GM08714 (cell line): ENCODE measurements around the gene RYR1.

Source experiments
- H3K4me3 ChIP-seq: fragments of 200-500 bp; sonication (Bioruptor generic); 2 replicates; pipeline ENCODE4 v1.5.1; 2014; ENCODE audit warnings: mild to moderate bottlenecking, low read length, inconsistent platforms
- ZNF274 ChIP-seq: IDR thresholded peaks from 2 replicates; pipeline ENCODE4 v1.6.1; 2012; ENCODE audit warnings: mild to moderate bottlenecking, low read depth, low read length

RYR1 gene

DNA sequence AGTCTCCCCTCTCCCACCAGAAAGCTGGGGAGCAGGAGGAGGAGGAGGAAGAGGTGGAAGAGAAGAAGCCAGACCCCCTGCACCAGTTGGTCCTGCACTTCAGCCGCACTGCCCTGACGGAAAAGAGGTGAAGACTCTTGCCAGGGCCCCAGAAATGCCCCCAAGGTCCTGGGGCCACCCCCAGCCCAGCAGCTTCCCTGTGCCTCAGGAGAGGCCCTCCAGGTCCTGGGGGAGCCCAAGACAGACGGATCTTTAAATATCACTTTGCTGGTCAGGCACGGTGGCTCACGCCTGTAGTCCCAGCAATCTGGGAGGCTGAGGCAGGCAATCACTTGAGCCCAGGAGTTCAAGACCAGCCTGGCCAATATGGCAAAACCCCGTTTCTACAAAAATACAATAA lies 95.4 kb downstream of the RYR1 start:
- H3K4me3 ChIP-seq = no peak overlapping the region
- no peak for TF ChIP-seq ZNF274

DNA sequence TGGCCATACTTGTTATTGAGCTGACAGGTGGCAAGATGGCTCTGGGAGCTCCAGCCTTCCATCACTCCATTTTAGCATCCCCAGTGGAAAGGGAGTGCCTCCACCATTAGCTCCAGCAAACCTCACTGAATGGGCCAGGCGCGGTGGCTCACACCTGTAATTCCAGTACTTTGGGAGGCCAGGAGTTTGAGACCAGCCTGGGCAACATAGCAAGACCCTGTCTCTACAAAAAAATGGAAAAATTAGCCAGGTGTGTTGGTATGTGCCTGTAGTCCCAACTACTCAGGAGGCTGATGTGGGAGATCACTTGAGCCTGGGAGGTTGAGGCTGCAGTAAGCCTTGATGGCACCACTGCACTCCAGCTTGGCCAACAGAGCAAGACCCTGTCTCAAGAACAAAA lies 98.0 kb downstream of the RYR1 start:
- H3K4me3 ChIP-seq = no peak overlapping the region
- no peak for TF ChIP-seq ZNF274

DNA sequence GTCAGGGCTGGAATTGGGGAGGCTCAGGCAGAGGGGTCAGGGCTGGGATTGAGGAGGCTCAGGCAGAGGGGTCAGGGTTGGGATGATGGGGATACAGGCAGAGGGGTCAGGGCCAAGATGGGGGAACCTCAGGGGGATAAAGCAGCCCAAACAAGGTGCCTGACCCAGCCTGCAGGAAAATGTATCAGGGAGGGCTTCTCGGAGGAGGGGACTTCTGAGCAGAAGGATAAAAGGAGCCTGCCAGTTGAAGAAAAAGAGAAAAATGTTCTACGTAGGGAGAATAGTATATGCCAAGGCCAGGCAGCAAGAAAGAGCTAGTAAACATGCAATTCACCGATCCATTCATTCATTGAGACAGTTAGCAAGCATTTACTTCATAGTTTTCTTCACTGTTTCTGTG lies 99.4 kb downstream of the RYR1 start:
- TF ChIP-seq ZNF274 = no peak
- no peak overlapping the region for H3K4me3 ChIP-seq

DNA sequence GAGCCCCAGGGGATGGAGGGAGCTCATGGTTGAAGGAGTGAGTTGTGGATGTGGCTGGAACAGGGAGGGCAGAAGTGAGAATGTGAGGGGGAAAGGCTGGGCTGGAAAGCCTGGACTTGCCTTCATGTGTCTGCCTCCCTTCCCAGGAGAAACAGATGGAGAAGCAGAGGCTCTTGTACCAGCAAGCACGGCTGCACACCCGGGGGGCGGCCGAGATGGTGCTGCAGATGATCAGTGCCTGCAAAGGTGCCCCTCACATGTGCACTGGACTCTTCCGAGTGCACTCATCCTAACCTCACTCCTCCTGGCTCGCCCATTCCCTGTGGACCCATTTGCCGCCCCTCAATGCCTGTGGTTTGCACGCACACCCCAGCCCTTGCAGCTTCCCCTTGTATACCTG lies 101.1 kb downstream of the RYR1 start:
- TF ChIP-seq ZNF274 = no peak
- H3K4me3 ChIP-seq = no peak overlapping the region

DNA sequence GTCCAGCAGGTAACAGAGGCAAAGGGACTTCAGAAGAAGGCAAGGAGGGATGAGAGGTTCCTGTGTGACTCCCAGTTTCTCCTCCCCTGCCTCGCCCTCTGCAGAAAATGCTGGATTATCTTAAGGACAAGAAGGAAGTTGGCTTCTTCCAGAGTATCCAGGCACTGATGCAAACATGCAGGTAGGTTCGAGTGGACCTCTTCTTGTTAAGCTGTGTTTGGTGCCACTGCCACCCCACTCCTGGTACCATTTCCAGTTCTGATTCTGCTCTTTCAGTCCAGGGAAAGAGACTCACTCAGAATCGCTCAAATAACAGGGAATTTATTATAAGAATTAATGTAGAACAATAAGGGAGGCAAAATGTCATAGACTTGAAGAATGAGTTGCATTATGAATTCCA lies 101.7 kb downstream of the RYR1 start:
- H3K4me3 ChIP-seq = no peak overlapping the region
- no peak for TF ChIP-seq ZNF274

DNA sequence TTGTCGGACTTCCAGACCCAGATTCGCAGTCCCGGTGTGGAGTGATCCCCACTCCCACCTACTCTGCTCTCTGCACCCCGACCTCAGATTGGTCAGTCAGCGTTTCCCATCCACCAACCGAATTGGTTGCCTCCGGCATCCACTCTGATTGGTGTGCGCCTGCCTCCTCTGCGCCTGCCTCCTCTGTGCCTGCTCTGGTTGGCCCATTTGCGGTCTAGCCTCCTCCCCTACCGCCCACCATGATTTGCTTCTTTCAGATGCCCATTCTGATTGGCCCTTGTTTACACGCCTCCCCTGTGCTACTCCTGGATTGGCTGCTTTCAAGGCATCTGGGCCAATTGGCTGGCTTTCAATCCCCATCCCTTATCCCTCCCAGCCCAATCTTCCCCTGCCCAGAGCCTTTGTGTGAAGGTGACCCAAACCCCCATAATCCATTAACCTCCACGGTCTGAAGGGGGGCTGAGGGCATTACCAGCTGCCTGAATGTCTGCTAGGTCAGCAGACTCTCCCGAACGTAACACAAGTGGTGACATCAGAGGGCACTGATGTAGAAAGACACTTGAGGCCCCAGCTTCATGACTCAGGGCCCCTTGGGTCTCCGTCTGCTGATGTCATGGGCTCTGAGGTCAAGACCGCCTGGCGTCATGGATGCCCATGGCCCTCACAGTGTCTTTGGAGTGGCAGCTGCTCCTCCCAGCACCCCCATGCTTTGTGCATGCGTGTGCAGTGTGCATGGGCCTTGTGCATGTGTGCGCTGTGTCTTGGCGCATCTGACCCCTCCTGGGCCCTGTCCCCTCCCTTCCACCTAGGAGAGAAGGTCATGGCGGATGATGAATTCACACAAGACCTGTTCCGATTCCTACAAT lies 103.8 kb downstream of the RYR1 start:
- H3K4me3 ChIP-seq = no peak overlapping the region
- TF ChIP-seq ZNF274 = no peak

DNA sequence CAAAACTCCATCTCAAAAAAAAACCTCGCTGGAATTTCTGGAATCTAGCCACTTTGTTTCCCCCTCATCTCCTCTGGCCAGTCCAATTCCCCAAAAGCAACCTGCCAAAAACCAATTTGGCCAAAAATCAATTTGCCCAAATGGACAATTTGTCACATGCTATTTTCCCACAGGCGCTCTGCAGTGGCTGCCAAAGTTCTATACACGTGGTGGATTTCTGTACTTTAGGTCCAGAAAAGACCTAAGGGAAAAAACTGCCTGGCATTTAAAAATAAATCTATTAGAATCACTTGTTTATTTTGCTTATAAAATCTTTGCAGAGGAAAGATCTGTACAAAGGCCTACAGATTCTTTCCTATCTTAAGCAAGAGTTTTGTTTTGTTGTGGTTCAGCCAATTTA lies 104.9 kb downstream of the RYR1 start:
- TF ChIP-seq ZNF274 = no peak
- no peak overlapping the region for H3K4me3 ChIP-seq

DNA sequence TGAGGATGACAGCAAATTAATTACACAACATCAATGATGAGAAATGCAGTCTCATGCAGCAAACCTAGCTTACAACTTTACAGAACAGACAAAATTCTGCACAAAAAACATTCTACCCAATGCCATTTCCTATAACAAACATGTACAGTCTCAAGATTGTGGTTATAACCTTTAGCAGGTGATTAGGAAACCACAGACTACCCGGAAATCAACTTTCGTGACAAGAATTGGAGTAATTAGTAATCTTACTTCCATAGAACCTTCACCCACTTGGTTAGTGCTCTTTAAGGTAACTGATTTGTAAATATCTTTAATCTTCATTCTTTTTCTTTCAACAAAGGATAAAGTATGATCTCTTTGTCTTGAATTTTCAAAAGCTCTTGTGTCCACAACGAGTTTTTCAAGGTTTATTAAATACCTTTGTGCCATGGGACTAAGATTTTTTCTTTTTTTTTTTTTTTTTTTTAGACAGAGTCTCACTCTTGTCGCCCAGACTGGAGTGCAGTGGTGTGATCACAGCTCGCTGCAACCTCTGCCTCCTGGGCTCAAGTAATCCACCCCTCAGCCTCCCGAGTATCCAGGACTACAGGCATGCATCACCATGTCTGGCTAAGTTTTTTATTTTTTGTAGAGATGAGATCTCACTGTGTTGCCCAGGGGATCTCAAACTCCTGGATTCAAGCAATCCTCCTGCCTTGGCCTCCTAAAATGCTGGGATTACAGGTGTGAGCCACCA lies 105.5 kb downstream of the RYR1 start:
- no peak for TF ChIP-seq ZNF274
- H3K4me3 ChIP-seq = no peak overlapping the region

DNA sequence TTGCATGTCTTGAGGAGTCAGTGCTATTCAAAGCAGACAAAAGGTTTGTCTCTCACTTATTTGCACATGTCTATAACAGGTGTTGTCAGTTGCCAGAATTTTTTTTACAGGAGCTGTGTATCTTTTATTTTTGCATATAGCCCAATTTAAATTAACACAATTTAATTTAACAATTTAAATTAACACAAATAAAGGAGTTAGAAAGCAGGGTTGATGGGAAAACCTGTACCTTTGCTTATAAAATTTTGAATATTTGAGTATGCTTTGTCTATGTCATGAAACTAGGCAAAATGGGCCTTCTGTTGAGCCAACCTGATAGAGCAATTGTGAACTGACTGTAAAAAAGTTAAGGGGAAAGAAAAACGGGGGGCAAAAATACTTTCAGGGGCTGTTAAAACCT lies 106.3 kb downstream of the RYR1 start:
- no peak overlapping the region for H3K4me3 ChIP-seq
- TF ChIP-seq ZNF274 = no peak

DNA sequence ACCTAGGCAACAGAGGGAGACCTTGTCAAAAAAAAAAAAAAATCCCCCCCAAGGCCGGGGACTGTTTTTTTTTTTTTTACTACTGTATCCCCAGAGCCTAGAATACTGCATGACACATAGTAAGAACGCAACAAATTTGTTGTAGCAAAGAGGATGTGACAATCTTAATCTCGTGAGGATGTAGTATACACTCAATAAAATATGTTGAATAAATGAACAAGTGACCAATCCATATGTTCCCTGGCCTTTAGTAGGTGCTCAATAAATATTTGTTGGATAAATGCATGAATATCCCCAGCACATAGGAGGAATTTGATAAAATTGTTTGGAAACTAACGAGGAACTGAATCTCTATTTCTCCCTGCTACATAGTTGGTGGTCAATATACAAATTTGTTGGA lies 108.5 kb downstream of the RYR1 start:
- no peak for TF ChIP-seq ZNF274
- H3K4me3 ChIP-seq = no peak overlapping the region

DNA sequence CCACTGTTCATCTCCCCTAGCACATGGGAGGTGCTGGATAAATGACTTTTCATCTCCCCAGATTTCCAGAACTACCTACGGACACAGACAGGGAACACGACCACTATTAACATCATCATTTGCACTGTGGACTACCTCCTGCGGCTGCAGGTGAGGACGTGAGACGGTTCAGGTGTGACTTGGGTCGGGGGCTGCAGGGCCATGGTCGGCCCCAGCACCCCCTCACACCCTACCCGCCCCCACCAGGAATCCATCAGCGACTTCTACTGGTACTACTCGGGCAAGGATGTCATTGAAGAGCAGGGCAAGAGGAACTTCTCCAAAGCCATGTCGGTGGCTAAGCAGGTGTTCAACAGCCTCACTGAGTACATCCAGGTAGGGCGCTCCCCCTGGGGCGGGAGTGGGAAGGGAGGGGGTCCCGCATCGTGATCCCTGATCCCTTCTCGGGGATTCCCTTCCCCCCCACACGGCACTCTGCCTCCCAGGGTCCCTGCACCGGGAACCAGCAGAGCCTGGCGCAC lies 109.9 kb downstream of the RYR1 start:
- peak overlapping the region; percentile 53; the same call in 1 of the 2 replicates for H3K4me3 ChIP-seq
- TF ChIP-seq ZNF274 = no peak

DNA sequence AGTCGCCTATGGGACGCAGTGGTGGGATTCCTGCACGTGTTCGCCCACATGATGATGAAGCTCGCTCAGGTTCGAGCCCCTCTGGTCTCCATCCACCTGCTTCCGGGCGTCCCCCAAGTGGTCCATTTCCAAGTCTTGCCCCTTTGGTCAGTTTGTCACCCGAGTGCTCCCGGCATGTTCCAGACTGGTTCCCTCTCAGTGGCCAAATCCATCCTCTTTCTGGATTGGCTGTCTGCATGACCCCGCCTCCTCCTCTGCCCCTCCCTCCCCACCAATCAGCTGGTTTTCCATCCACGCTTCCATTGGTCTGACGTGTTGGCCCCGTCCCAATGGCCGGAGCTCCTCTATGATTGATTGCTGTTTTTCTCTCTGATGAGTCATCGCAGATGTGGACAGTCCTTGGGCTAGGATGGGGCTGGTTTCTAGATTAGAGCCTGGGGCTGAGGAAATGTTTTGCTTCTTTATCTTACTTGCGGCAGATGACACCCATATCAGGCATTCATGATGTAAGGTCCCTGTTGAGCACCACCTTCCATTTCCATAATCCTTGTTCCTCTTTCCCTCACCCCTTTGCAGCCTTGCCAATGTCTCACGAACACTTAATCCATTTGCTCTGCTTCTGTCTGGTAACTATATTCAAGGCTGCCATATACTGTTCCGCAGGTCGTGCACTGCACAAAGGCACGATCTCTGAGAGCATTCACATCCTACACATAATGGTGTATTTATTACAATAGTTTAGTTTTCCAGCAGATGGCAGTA lies 110.5 kb downstream of the RYR1 start:
- H3K4me3 ChIP-seq = peak overlapping the region; percentile 62
- TF ChIP-seq ZNF274 = no peak

DNA sequence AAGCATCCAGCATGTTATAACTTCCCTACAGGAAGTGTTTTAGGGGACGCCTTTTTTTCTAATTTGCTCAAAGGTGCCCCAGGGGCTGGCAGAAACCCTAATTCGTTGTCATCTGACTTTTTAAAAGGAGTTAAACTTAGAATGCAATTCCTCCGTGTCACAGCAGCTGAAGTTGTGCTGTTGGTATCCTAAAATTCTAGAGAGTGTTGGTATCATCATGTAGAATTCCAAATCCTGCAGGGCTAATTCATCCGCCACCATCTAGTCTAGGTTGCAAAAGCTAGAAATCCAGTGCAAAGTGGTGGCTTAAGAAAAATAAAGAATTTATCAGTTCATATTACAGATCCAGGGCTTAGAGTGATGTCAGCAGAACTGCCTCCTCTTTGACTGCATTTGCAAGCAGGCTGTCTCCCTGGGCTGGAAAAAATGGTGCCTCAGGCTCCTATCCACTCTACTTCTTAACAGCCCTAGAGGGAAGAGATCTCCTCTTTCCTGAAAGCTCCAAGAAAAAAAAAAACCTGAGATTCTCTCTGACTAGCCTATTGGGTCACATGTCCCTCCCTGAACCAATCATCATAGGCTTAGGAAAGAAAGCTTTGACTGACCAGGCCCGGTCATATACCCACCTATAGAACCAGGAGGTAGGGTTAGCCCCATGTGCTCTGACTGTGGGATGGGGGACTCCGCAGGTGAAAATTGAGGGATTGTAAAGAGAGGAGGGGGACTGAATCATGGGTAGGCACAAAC lies 111.3 kb downstream of the RYR1 start:
- no peak for TF ChIP-seq ZNF274
- H3K4me3 ChIP-seq = peak overlapping the region; percentile 62; the same call in 1 of the 2 replicates

DNA sequence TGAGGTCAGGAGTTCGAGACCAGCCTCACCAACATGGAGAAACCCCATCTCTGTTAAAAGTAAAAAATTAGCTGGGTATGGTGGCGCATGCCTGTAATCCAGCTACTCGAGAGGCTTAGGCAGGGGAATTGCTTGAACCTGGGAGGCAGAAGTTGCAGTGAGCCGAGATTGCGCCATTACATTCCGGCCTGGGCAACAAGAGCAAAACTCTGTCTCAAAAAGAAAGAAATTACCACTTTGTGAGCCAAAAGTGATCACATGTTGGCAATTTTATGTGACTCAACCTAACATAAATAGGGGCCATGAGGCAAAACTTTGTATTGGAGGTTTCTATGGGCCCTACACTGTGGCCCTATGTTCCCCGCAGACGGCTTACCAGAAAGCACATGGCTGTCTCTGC lies 112.1 kb downstream of the RYR1 start:
- no peak for TF ChIP-seq ZNF274
- no peak overlapping the region for H3K4me3 ChIP-seq

DNA sequence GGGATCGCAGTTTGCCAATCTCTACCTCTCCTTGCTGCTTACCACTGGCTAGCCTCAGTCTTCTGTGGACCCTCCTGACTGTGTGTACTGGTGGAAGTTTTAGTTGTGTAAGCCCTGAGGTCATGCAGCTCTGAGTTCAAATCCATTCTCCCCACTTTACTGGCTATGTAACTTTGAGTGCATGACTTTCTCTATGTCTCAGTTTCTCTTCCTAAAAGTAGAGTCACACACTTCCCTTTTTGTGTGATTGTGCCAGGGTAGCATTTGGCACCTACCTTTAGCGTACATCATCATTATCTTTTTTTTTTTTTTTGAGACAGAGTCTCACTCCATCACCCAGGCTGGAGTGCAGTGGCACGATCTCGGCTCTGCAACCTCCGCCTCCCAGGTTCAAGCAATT lies 113.9 kb downstream of the RYR1 start:
- TF ChIP-seq ZNF274 = no peak
- no peak overlapping the region for H3K4me3 ChIP-seq
